Measurements from ENCODE around the gene GOLT1A.

GOLT1A gene

GRCh38 chr1:204211046-204211445 lies 2.7 kb downstream of the GOLT1A start:
- Mint-ChIP-seq H3K4me3 (no peak overlapping the region), H3K36me3 (ENCODE audit: low read depth) (no peaks in the 10 kb centered on the region), H3K9me3 (no peaks in the 10 kb centered on the region), H3K27ac (no peak overlapping the region), H3K27me3 (ENCODE audit: low read depth, poor library complexity) (peaks cover 33% of the 10 kb centered on the region), H3K4me1 (peaks cover 6% of the 10 kb centered on the region)
- no peak for TF ChIP-seq CTCF (IDR thresholded peaks at IDR 0.05)
- no peak for DNase-seq

GRCh38 chr1:204207136-204207616 lies 6.6 kb downstream of the GOLT1A start:
- Mint-ChIP-seq H3K27ac (no peak overlapping the region), H3K36me3 (ENCODE audit: low read depth) (no peaks in the 10 kb centered on the region), H3K4me3 (no peak overlapping the region), H3K9me3 (no peaks in the 10 kb centered on the region), H3K27me3 (ENCODE audit: low read depth, poor library complexity) (peaks cover 72% of the 10 kb centered on the region), H3K4me1 (no peaks in the 10 kb centered on the region)
- TF ChIP-seq CTCF (IDR thresholded peaks at IDR 0.05) = peak; percentile 96
- DNase-seq = peak; percentile 91

- Mint-ChIP-seq H3K27me3 (ENCODE audit: low read depth, poor library complexity) (peaks cover 77% of the 10 kb centered on the region), H3K4me3 (no peak overlapping the region), H3K36me3 (ENCODE audit: low read depth) (no peaks in the 10 kb centered on the region), H3K4me1 (no peaks in the 10 kb centered on the region), H3K9me3 (no peaks in the 10 kb centered on the region), H3K27ac (no peak overlapping the region)
- DNase-seq = no peak
- TF ChIP-seq CTCF (IDR thresholded peaks at IDR 0.05) = no peak
These were observed 7.7 kb downstream of the GOLT1A start for GRCh38 chr1:204206121-204206520.

GRCh38 chr1:204205486-204205885 lies 8.3 kb downstream of the GOLT1A start:
- H3K4me3 Mint-ChIP-seq = no peak overlapping the region
- H3K27ac Mint-ChIP-seq = no peak overlapping the region
- H3K36me3 Mint-ChIP-seq (ENCODE audit: low read depth) = no peaks in the 10 kb centered on the region
- TF ChIP-seq CTCF (IDR thresholded peaks at IDR 0.05) = no peak
- H3K4me1 Mint-ChIP-seq = no peaks in the 10 kb centered on the region
- H3K9me3 Mint-ChIP-seq = no peaks in the 10 kb centered on the region
- no peak for DNase-seq
- H3K27me3 Mint-ChIP-seq (ENCODE audit: low read depth, poor library complexity) = peaks cover 83% of the 10 kb centered on the region

- no peak for TF ChIP-seq CTCF (IDR thresholded peaks at IDR 0.05)
- Mint-ChIP-seq H3K27ac (no peak overlapping the region), H3K9me3 (no peaks in the 10 kb centered on the region), H3K36me3 (ENCODE audit: low read depth) (no peaks in the 10 kb centered on the region), H3K27me3 (ENCODE audit: low read depth, poor library complexity) (peaks cover 83% of the 10 kb centered on the region), H3K4me1 (no peaks in the 10 kb centered on the region), H3K4me3 (no peak overlapping the region)
- no peak for DNase-seq
These were observed 8.8 kb downstream of the GOLT1A start for GRCh38 chr1:204204944-204205343.

- no peaks in the 10 kb centered on the region for H3K9me3 Mint-ChIP-seq
- no peak for TF ChIP-seq CTCF (IDR thresholded peaks at IDR 0.05)
- H3K4me1 Mint-ChIP-seq = no peaks in the 10 kb centered on the region
- no peak overlapping the region for H3K27ac Mint-ChIP-seq
- H3K36me3 Mint-ChIP-seq (ENCODE audit: low read depth) = no peaks in the 10 kb centered on the region
- no peak overlapping the region for H3K4me3 Mint-ChIP-seq
- peaks cover 83% of the 10 kb centered on the region for H3K27me3 Mint-ChIP-seq (ENCODE audit: low read depth, poor library complexity)
- DNase-seq = no peak
These were observed 10.5 kb downstream of the GOLT1A start for GRCh38 chr1:204203206-204203767.
